HepG2 (cell line): ENCODE results near the gene NELFCD. TPM values are rescaled to one million over a fixed set of nuclear protein-coding genes. Genes with fewer than 3 reads are reported as not detected.

Source experiments
- ATAC-seq: fragments of 200-7000 bp; cut with Tn5 transposase; 3 replicates; pipeline ENCODE4 v1.9.1; 2020; ENCODE audit warnings: mild to moderate bottlenecking, moderate library complexity
- BruUV-seq: library from RNA; stranded (reverse); fragments of 400-500 nt; replicated peaks from 2 replicates; lab custom pipeline; 2021; lab: Mats Ljungman, UMichigan
- CTCF ChIA-PET: fragments of 300-600 bp; formaldehyde crosslinking; extraction: SDS; loops from one replicate; lab custom pipeline; 2021; ENCODE audit warnings: low total read pairs, inconsistent platforms, low intra/inter-chr PET ratio; lab: Yijun Ruan, JAX
- POLR2A ChIA-PET: fragments of 350-600 bp; sonication (Branson Sonifier 250); formaldehyde crosslinking; loops from one replicate; lab custom pipeline; 2020; ENCODE audit warnings: antibody characterized with exemption, inconsistent platforms; lab: Yijun Ruan, JAX
- DNase-seq: peaks from one replicate; pipeline ENCODE4 v3.0.0-alpha.2; 2015; ENCODE audit warnings: low spot score
- FAIRE-seq: peaks from 3 replicates; lab custom pipeline; 2011; peaks lifted over from hg19 to GRCh38; lab: Jason Lieb, UNC
- H2AFZ ChIP-seq: one replicate; pipeline ENCODE4 v1.6.1; 2011; ENCODE audit warnings: low read length, inconsistent platforms
- H3K27ac ChIP-seq: fragments of 300-600 bp; 3 replicates; pipeline ENCODE4 v1.8.0; 2011; ENCODE audit warnings: mixed run types, mild to moderate bottlenecking, mixed read lengths, low read length, inconsistent platforms; ENCODE audit not compliant: insufficient read depth; ENCODE audit errors: extremely low read length
- H3K27me3 ChIP-seq, 2 experiments: fragments of 200-600 bp in 1 of 2; 2 replicates in 1 of 2; 3 replicates in 1 of 2; pipeline versions ENCODE4 v1.6.0 to v1.8.0; 2011; ENCODE audit warnings: low read length in 2 of 2, mild to moderate bottlenecking in 2 of 2, moderate library complexity in 2 of 2, inconsistent platforms in 1 of 2; ENCODE audit not compliant: insufficient read depth in 2 of 2, control insufficient read depth in 1 of 2
- H3K36me3 ChIP-seq, 2 experiments: fragments of 200-600 bp in 1 of 2; replicated peaks in 1 of 2; 2 replicates in 1 of 2; 3 replicates in 1 of 2; pipeline versions ENCODE4 v1.5.1 to v1.8.0; 2011; ENCODE audit warnings: low read length in 2 of 2, inconsistent platforms in 1 of 2; ENCODE audit not compliant: insufficient read depth in 2 of 2, control insufficient read depth in 1 of 2
- H3K4me1 ChIP-seq: 2 replicates; pipeline ENCODE4 v1.5.1; 2012; ENCODE audit warnings: low read length, inconsistent platforms; ENCODE audit not compliant: insufficient read depth
- H3K4me2 ChIP-seq: 2 replicates; pipeline ENCODE4 v1.6.0; 2011; ENCODE audit warnings: low read depth, low read length, inconsistent platforms
- H3K4me3 ChIP-seq, 3 experiments: fragments of 200-600 bp in 1 of 3; sonication (generic), shearing (Covaris generic) in 1 of 3; replicated peaks in 1 of 3; 2 replicates each; pipeline ENCODE4 v1.5.1; 2011 to 2016; ENCODE audit warnings: low read length in 3 of 3, inconsistent platforms in 2 of 3, low read depth in 2 of 3, mild to moderate bottlenecking in 2 of 3, control low read depth in 1 of 3, mixed read lengths in 1 of 3; ENCODE audit not compliant: insufficient read depth in 1 of 3
- H3K79me2 ChIP-seq: one replicate; pipeline ENCODE4 v1.6.1; 2011; ENCODE audit warnings: low read length, inconsistent platforms; ENCODE audit not compliant: insufficient read depth
- H3K9ac ChIP-seq: 2 replicates; pipeline ENCODE4 v1.6.0; 2011; ENCODE audit warnings: mild to moderate bottlenecking, low read depth, low read length, inconsistent platforms; ENCODE audit not compliant: insufficient read depth
- H3K9me3 ChIP-seq: 2 replicates; pipeline ENCODE4 v1.5.1; 2012; ENCODE audit warnings: mild to moderate bottlenecking, low read length
- H4K20me1 ChIP-seq: 2 replicates; pipeline ENCODE4 v1.6.0; 2011; ENCODE audit warnings: inconsistent platforms, mild to moderate bottlenecking, low read length, moderate library complexity; ENCODE audit not compliant: insufficient read depth
- ATF7-NPFF ChIP-seq: sonication (generic); formaldehyde crosslinking; IDR thresholded peaks from 2 replicates; pipeline ENCODE4 v1.8.1; 2023; ENCODE audit warnings: mild to moderate bottlenecking, low read depth, missing genetic modification reagents, moderate library complexity
- EED ChIP-seq: sonication (generic); formaldehyde crosslinking; IDR thresholded peaks from 2 replicates; pipeline ENCODE4 v1.5.0; 2020; ENCODE audit warnings: mild to moderate bottlenecking, missing genetic modification reagents
- GLI4 ChIP-seq: sonication (generic); formaldehyde crosslinking; IDR thresholded peaks from 2 replicates; pipeline ENCODE4 v1.5.1; 2020; ENCODE audit warnings: missing genetic modification reagents, mild to moderate bottlenecking, moderate library complexity, borderline replicate concordance
- HDAC6 ChIP-seq: fragments of 200-600 bp; sonication (generic); IDR thresholded peaks from 2 replicates; pipeline ENCODE4 v1.7.0; 2017; ENCODE audit warnings: mild to moderate bottlenecking, antibody characterized with exemption, low read length, low read depth
- MAFK ChIP-seq, 2 experiments: IDR thresholded peaks in 1 of 2; conservative IDR thresholded peaks in 1 of 2; 2 replicates each; pipeline ENCODE4 v1.6.1; 2011; ENCODE audit warnings: improper control_type of control experiment in 2 of 2, low read length in 2 of 2
- NONO ChIP-seq, 2 experiments: fragments of 450-650 bp in 1 of 2; sonication (generic) in 1 of 2; formaldehyde crosslinking in 1 of 2; IDR thresholded peaks in 1 of 2; conservative IDR thresholded peaks in 1 of 2; 2 replicates each; pipeline versions ENCODE4 v1.6.1 to v1.8.0; 2017 to 2022; ENCODE audit warnings: mild to moderate bottlenecking in 1 of 2, missing genetic modification reagents in 1 of 2, moderate library complexity in 1 of 2
- NR3C1 ChIP-seq: sonication (generic); formaldehyde crosslinking; IDR thresholded peaks from 2 replicates; pipeline ENCODE4 v1.4.0; 2020; ENCODE audit warnings: missing genetic modification reagents
- NRL ChIP-seq: sonication (generic); formaldehyde crosslinking; IDR thresholded peaks from 2 replicates; pipeline ENCODE4 v1.5.0; 2020; ENCODE audit warnings: missing genetic modification reagents, mild to moderate bottlenecking, moderate library complexity, borderline replicate concordance
- POLR2G ChIP-seq: fragments of 200-400 bp; formaldehyde crosslinking; IDR thresholded peaks from 2 replicates; pipeline ENCODE4 v1.6.1; 2018; ENCODE audit warnings: mild to moderate bottlenecking, low read depth, low read length, moderate library complexity
- SAFB2 ChIP-seq: sonication (generic); formaldehyde crosslinking; IDR thresholded peaks from 2 replicates; pipeline ENCODE4 v1.5.1; 2020; ENCODE audit warnings: missing genetic modification reagents, low read depth, mild to moderate bottlenecking, borderline replicate concordance
- TFAP4 ChIP-seq: sonication (generic); IDR thresholded peaks from 2 replicates; pipeline ENCODE4 v1.6.1; 2016; ENCODE audit warnings: low read depth, borderline replicate concordance
- ZBTB8A ChIP-seq: sonication (generic); formaldehyde crosslinking; IDR thresholded peaks from 2 replicates; pipeline ENCODE4 v1.4.0; 2020; ENCODE audit warnings: mild to moderate bottlenecking, low read depth, missing genetic modification reagents, borderline replicate concordance
- ZNF24 ChIP-seq: fragments of 450-650 bp; IDR thresholded peaks from 2 replicates; pipeline ENCODE4 v1.6.1; 2017; ENCODE audit warnings: antibody characterized with exemption, mild to moderate bottlenecking
- ZNF460 ChIP-seq: sonication (generic); formaldehyde crosslinking; IDR thresholded peaks from 2 replicates; pipeline ENCODE4 v1.5.1; 2020; ENCODE audit warnings: missing genetic modification reagents, mild to moderate bottlenecking, borderline replicate concordance
- ZSCAN22 ChIP-seq: sonication (generic); formaldehyde crosslinking; IDR thresholded peaks from 2 replicates; pipeline ENCODE4 v1.4.0; 2020; ENCODE audit warnings: mild to moderate bottlenecking, missing genetic modification reagents
- WGBS: methylation state at CpG from one replicate; pipeline ENCODE4 v1.1.6; 2017; ENCODE audit warnings: low lambda C conversion rate; 5-methylcytosine and 5-hydroxymethylcytosine counted together
- in situ Hi-C: cut with HindIII; loops from 2 replicates; pipeline ENCODE4 v1.10.0; 2017; ENCODE audit warnings: low pct_unique_long_range_greater_than_20kb; ENCODE audit not compliant: extremely low pct_ligation_motif_present
- intact Hi-C: fragments of 100-400 bp; cut with micrococcal nuclease; formaldehyde crosslinking; loops from one replicate; pipeline ENCODE4 v1.10.0; 2022; ENCODE audit not compliant: unreplicated experiment
- polyA plus RNA-seq, 8 experiments: library from polyadenylated mRNA; depleted of rRNA in 3 of 8; stranded (reverse) in 7 of 8; unstranded in 1 of 8; fragments of >200 nt; fragmentation: Illumina TruSeq in 4 of 8; extraction: Trizol in 4 of 8; gene quantifications; 2 replicates each; pipeline versions ENCODE4 v1.2.1 to v1.2.3, GENCODE V29; 2011 to 2016; ENCODE audit warnings: low read depth in 4 of 8, missing spikeins in 1 of 8, mixed read lengths in 1 of 8; ENCODE audit not compliant: insufficient read depth in 1 of 8
- total RNA-seq, 5 experiments: library from RNA; depleted of rRNA; stranded (reverse); fragments of >200 nt; fragmentation: Illumina TruSeq; extraction: Trizol; gene quantifications; 2 replicates each; pipeline ENCODE4 v1.2.3, GENCODE V29; 2016; ENCODE audit warnings: low read depth in 1 of 5
- TF ChIP-seq, protein P1 (sequence below): sonication (generic); formaldehyde crosslinking; IDR thresholded peaks from 2 replicates; pipeline ENCODE4 v1.8.0; 2022; ENCODE audit warnings: mild to moderate bottlenecking, missing genetic modification reagents, borderline replicate concordance
- TF ChIP-seq, protein P2 (sequence below): sonication (generic); formaldehyde crosslinking; IDR thresholded peaks from 2 replicates; pipeline ENCODE4 v1.4.0; 2020; ENCODE audit warnings: missing genetic modification reagents, borderline replicate concordance

The NELFCD gene
- total and polyA plus RNA-seq, 2 of the 13 experiments (the other 11 are each of a cell fraction or from before 2014, with no cell fraction given) = 159 to 203 TPM

DNA sequence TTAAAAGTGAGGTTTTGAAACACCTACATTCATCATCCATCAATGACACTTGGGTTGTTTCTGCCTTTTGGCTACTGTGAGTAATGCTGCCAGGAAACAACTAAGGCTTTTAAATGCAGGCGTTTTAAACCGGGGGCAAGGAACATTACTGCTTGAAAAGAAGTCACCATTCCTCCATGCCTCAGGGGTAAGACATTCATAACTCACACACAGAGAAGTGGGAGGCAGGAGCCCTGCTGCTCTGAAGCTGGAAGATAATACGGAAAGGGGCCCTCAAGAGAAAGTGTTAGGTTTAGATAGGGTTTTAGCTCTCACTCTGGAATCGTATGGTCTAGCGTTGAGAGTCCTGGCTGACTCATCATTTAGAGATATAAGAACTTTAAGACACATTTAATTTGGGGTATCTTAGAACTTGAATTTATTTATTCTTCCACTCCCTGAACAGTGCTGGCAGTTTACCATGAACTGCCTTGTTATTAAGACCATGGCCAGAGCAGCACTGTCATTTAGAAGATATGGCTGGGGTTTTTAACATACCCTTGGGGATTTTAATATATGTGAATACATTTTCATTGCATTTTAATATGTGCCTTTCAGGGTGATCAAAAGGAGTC is 40.0 kb downstream of the NELFCD start:
- Histone ChIP-seq H3K4me1 (peaks cover 45% of the 10 kb centered on the region), H3K27me3 (no peaks in the 10 kb centered on the region), H3K9ac (no peak overlapping the region), H3K9me3 (no peaks in the 10 kb centered on the region), H4K20me1 (no peaks in the 10 kb centered on the region), H3K4me3 (no peak overlapping the region), H3K36me3 (peaks cover 17 to 37% of the 10 kb centered on the region in 2 experiments), H2AFZ (no peak overlapping the region), H3K4me2 (no peak overlapping the region), H3K79me2 (peaks cover 12% of the 10 kb centered on the region), H3K27ac (no peak overlapping the region)
- in situ Hi-C loops = no loop called here
- POLR2A ChIA-PET = interaction anchor here (2.1 kb wide), 1 partner anchor 11 kb away, joined by 11 read pairs; the partner anchor contains the start of gene ATP5F1E
- FAIRE-seq (no peak), ATAC-seq (no peak), DNase-seq (no peak)
- BruUV-seq = no TSS peak
- CTCF ChIA-PET = no interaction called here
- WGBS = 96% methylated on average over 5 of the region's 5 CpGs
- intact Hi-C loops = no loop called here
- TF ChIP-seq TFAP4 (no peak), HDAC6 (no peak), SAFB2 (CRISPR knock-in tag) (no peak), ZNF460 (CRISPR knock-in tag) (no peak), MAFK (conservative IDR thresholded peaks at IDR 0.05 in 1 of 2, IDR thresholded peaks at IDR 0.05 in 1 of 2; ENCODE audit: low read length in 2 of 2) (peak; percentile 21 to 44; a peak in 1 of 4 replicates), ZBTB8A (CRISPR knock-in tag) (no peak), NR3C1 (CRISPR knock-in tag) (no peak), GLI4 (CRISPR knock-in tag) (no peak), ATF7-NPFF (no peak), NONO (IDR thresholded peaks at IDR 0.05) (no peak), NONO (CRISPR knock-in tag; conservative IDR thresholded peaks at IDR 0.05) (no peak), ZSCAN22 (no peak), NRL (CRISPR knock-in tag) (no peak), ZNF24 (no peak), POLR2G (peak; percentile 41), EED (no peak)
- TF ChIP-seq, protein P1, sequence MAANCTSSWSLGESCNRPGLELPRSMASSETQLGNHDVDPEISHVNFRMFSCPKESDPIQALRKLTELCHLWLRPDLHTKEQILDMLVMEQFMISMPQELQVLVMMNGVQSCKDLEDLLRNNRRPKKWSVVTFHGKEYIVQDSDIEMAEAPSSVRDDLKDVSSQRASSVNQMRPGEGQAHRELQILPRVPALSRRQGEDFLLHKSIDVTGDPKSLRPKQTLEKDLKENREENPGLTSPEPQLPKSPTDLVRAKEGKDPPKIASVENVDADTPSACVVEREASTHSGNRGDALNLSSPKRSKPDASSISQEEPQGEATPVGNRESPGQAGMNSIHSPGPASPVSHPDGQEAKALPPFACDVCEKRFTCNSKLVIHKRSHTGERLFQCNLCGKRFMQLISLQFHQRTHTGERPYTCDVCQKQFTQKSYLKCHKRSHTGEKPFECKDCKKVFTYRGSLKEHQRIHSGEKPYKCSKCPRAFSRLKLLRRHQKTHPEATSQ (CRISPR knock-in tag) = no peak
- TF ChIP-seq, protein P2, sequence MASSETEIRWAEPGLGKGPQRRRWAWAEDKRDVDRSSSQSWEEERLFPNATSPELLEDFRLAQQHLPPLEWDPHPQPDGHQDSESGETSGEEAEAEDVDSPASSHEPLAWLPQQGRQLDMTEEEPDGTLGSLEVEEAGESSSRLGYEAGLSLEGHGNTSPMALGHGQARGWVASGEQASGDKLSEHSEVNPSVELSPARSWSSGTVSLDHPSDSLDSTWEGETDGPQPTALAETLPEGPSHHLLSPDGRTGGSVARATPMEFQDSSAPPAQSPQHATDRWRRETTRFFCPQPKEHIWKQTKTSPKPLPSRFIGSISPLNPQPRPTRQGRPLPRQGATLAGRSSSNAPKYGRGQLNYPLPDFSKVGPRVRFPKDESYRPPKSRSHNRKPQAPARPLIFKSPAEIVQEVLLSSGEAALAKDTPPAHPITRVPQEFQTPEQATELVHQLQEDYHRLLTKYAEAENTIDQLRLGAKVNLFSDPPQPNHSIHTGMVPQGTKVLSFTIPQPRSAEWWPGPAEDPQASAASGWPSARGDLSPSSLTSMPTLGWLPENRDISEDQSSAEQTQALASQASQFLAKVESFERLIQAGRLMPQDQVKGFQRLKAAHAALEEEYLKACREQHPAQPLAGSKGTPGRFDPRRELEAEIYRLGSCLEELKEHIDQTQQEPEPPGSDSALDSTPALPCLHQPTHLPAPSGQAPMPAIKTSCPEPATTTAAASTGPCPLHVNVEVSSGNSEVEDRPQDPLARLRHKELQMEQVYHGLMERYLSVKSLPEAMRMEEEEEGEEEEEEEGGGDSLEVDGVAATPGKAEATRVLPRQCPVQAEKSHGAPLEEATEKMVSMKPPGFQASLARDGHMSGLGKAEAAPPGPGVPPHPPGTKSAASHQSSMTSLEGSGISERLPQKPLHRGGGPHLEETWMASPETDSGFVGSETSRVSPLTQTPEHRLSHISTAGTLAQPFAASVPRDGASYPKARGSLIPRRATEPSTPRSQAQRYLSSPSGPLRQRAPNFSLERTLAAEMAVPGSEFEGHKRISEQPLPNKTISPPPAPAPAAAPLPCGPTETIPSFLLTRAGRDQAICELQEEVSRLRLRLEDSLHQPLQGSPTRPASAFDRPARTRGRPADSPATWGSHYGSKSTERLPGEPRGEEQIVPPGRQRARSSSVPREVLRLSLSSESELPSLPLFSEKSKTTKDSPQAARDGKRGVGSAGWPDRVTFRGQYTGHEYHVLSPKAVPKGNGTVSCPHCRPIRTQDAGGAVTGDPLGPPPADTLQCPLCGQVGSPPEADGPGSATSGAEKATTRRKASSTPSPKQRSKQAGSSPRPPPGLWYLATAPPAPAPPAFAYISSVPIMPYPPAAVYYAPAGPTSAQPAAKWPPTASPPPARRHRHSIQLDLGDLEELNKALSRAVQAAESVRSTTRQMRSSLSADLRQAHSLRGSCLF (CRISPR knock-in tag) = no peak
